ENCODE results near the gene MLYCD.

The MLYCD gene

GRCh38 chr16:83898463-83899271 lies at the start of gene MLYCD:
MLYCD (plus strand) TSS chr16:83899115; CDS start chr16:83899145, 30 bp downstream.
- no peak for DNase-seq

- no peak for DNase-seq
These were observed 49.5 kb upstream of the MLYCD start for GRCh38 chr16:83849421-83849820.

- no peak for DNase-seq
These were observed 48.0 kb upstream of the MLYCD start for GRCh38 chr16:83850947-83851346.

- no peak for DNase-seq
These were observed 47.4 kb upstream of the MLYCD start for GRCh38 chr16:83851473-83851872.

GRCh38 chr16:83852774-83853173 lies 46.1 kb upstream of the MLYCD start:
- DNase-seq, result no peak

- no peak for DNase-seq
These were observed 45.1 kb upstream of the MLYCD start for GRCh38 chr16:83853834-83854233.

- no peak for DNase-seq
These were observed 44.5 kb upstream of the MLYCD start for GRCh38 chr16:83854420-83854819.

GRCh38 chr16:83856792-83857191 lies 42.1 kb upstream of the MLYCD start:
- no peak for DNase-seq

GRCh38 chr16:83859265-83859664 lies 39.6 kb upstream of the MLYCD start:
- no peak for DNase-seq

GRCh38 chr16:83862661-83863060 lies 36.3 kb upstream of the MLYCD start:
- DNase-seq, result no peak

GRCh38 chr16:83863682-83864081 lies 35.2 kb upstream of the MLYCD start:
- no peak for DNase-seq

GRCh38 chr16:83870830-83871229 lies 28.1 kb upstream of the MLYCD start:
- DNase-seq, result no peak

- peak; percentile 18 for DNase-seq
These were observed 20.1 kb upstream of the MLYCD start for GRCh38 chr16:83878838-83879237.

GRCh38 chr16:83882163-83882885 lies 16.6 kb upstream of the MLYCD start:
- peak; percentile 17 for DNase-seq

GRCh38 chr16:83886199-83886971 lies 12.5 kb upstream of the MLYCD start:
- no peak for DNase-seq

GRCh38 chr16:83887080-83887479 lies 11.8 kb upstream of the MLYCD start:
- no peak for DNase-seq

- DNase-seq, result no peak
These were observed 11.4 kb upstream of the MLYCD start for GRCh38 chr16:83887564-83887963.

GRCh38 chr16:83888672-83889044 lies 10.3 kb upstream of the MLYCD start:
- no peak for DNase-seq

- DNase-seq, result no peak
These were observed 8.6 kb upstream of the MLYCD start for GRCh38 chr16:83890359-83890758.

GRCh38 chr16:83891742-83892141 lies 7.2 kb upstream of the MLYCD start:
- DNase-seq, result no peak

- no peak for DNase-seq
These were observed 3.7 kb upstream of the MLYCD start for GRCh38 chr16:83895243-83895642.

- DNase-seq, result no peak
These were observed 3.0 kb upstream of the MLYCD start for GRCh38 chr16:83895942-83896341.

GRCh38 chr16:83899272-83899897 lies 470 bp downstream of the MLYCD start:
- DNase-seq, result no peak

Measured in NCI-H524 treated with DMSO at 0.1 percent for 48 hours (cell line).